MCF 10A (cell line): ENCODE results near the gene PPFIA1. TPM values are rescaled to one million over a fixed set of nuclear protein-coding genes. Genes with fewer than 3 reads are reported as not detected.
"Not testable (repeated sequence)": the region's sequence is repeated elsewhere in the genome, so short reads cannot be mapped to it uniquely, and the experiment has no call there.

Experiments used
- BruUV-seq: library from RNA; stranded (reverse); fragments of 400-500 nt; replicated peaks from 2 replicates; lab custom pipeline; 2021; lab: Mats Ljungman, UMichigan
- CTCF ChIA-PET: fragments of 300-600 bp; sonication (Branson Sonifier 250); formaldehyde crosslinking; extraction: SDS; loops from one replicate; lab custom pipeline; 2021; ENCODE audit warnings: antibody characterized with exemption, inconsistent platforms; lab: Yijun Ruan, JAX
- POLR2A ChIA-PET: fragments of 300-600, 350-650 bp; sonication (Branson Sonifier 250); formaldehyde crosslinking; extraction: SDS; loops from one replicate; lab custom pipeline; 2020; ENCODE audit warnings: antibody characterized with exemption, inconsistent platforms; lab: Yijun Ruan, JAX
- DNase-seq: peaks from one replicate; pipeline ENCODE4 v3.0.0-alpha.2; 2018; ENCODE audit not compliant: unreplicated experiment
- H3K27ac Mint-ChIP-seq: one replicate; pipeline ENCODE4 v1.8.0; 2022; ENCODE audit warnings: mild to moderate bottlenecking, low read depth, mixed read lengths; ENCODE audit not compliant: unreplicated experiment
- H3K27me3 Mint-ChIP-seq: one replicate; pipeline ENCODE4 v1.8.0; 2022; ENCODE audit warnings: mixed read lengths; ENCODE audit not compliant: insufficient read depth, unreplicated experiment
- H3K36me3 Mint-ChIP-seq: one replicate; pipeline ENCODE4 v1.8.0; 2022; ENCODE audit warnings: mild to moderate bottlenecking, moderate library complexity, mixed read lengths; ENCODE audit not compliant: insufficient read depth, unreplicated experiment
- H3K4me1 Mint-ChIP-seq: one replicate; pipeline ENCODE4 v1.8.0; 2022; ENCODE audit warnings: mixed read lengths; ENCODE audit not compliant: insufficient read depth, unreplicated experiment
- H3K4me3 Mint-ChIP-seq: one replicate; pipeline ENCODE4 v1.8.0; 2022; ENCODE audit warnings: mild to moderate bottlenecking, moderate library complexity, mixed read lengths; ENCODE audit not compliant: unreplicated experiment
- H3K9me3 Mint-ChIP-seq: one replicate; pipeline ENCODE4 v1.8.0; 2022; ENCODE audit warnings: mixed read lengths; ENCODE audit not compliant: unreplicated experiment
- CTCF ChIP-seq: fragments of 200-600 bp; IDR thresholded peaks from one replicate; pipeline ENCODE4 v1.8.0; 2022; ENCODE audit warnings: antibody characterized with exemption, mild to moderate bottlenecking; ENCODE audit not compliant: unreplicated experiment
- intact Hi-C: fragments of 100-400 bp; cut with micrococcal nuclease; formaldehyde crosslinking; loops from 2 replicates; pipeline ENCODE4 v1.14.1; 2022
- total RNA-seq: library from RNA; stranded (reverse); gene quantifications from 2 replicates; pipeline ENCODE4 v1.2.3, GENCODE V29; 2022

The PPFIA1 gene
- total RNA-seq, 1 experiment from 2014 or later, result 78.8 TPM

- Mint-ChIP-seq H3K27ac (peak overlapping the region; percentile 7), H3K9me3 (no peaks in the 10 kb centered on the region), H3K36me3 (no peaks in the 10 kb centered on the region), H3K4me3 (no peak overlapping the region), H3K4me1 (peaks cover 15% of the 10 kb centered on the region), H3K27me3 (no peaks in the 10 kb centered on the region)
- POLR2A ChIA-PET, result interaction anchor here (1.1 kb wide), 1 partner anchor 22 kb away, joined by 4 read pairs; no protein-coding TSS in a partner anchor
- no peak for TF ChIP-seq CTCF
- no TSS peak for BruUV-seq
- CTCF ChIA-PET, result interaction anchor here (0.7 kb wide), 2 partner anchors 82 to 437 kb away, joined by 3 to 4 read pairs; no protein-coding TSS in a partner anchor
- intact Hi-C loops, result no loop called here
- peak; percentile 62 for DNase-seq
Measured at GRCh38 chr11:70255477-70256116, 14.9 kb upstream of the PPFIA1 start.

GRCh38 chr11:70259077-70259476 lies 11.4 kb upstream of the PPFIA1 start:
- H3K27me3 Mint-ChIP-seq, CTCF ChIA-PET, H3K4me3 Mint-ChIP-seq, H3K36me3 Mint-ChIP-seq, H3K4me1 Mint-ChIP-seq, H3K27ac Mint-ChIP-seq, intact Hi-C loops, H3K9me3 Mint-ChIP-seq, BruUV-seq: not testable (repeated sequence)
- peak; percentile 38 for DNase-seq
- POLR2A ChIA-PET, result interaction anchor here (0.7 kb wide), 1 partner anchor 11 kb away, joined by 3 read pairs; no protein-coding TSS in a partner anchor

- Mint-ChIP-seq H3K27me3 (no peaks in the 10 kb centered on the region), H3K27ac (no peak overlapping the region), H3K36me3 (no peaks in the 10 kb centered on the region), H3K9me3 (no peaks in the 10 kb centered on the region), H3K4me1 (no peaks in the 10 kb centered on the region), H3K4me3 (no peak overlapping the region)
- intact Hi-C loops, result no loop called here
- CTCF ChIA-PET, result no interaction called here
- POLR2A ChIA-PET, result no interaction called here
- no peak for TF ChIP-seq CTCF
- no TSS peak for BruUV-seq
- no peak for DNase-seq
Measured at GRCh38 chr11:70262951-70263350, 7.5 kb upstream of the PPFIA1 start.

- H3K27me3 Mint-ChIP-seq, result no peaks in the 10 kb centered on the region
- H3K4me1 Mint-ChIP-seq, result no peaks in the 10 kb centered on the region
- intact Hi-C loops, result no loop called here
- H3K27ac Mint-ChIP-seq, result no peak overlapping the region
- H3K9me3 Mint-ChIP-seq, result no peaks in the 10 kb centered on the region
- TF ChIP-seq CTCF, result no peak
- H3K36me3 Mint-ChIP-seq, result no peaks in the 10 kb centered on the region
- ChIA-PET POLR2A (interaction anchor here (0.9 kb wide), 1 partner anchor 59 kb away, joined by 3 read pairs; no protein-coding TSS in a partner anchor), CTCF (no interaction called here)
- no TSS peak for BruUV-seq
- DNase-seq, result no peak
- no peak overlapping the region for H3K4me3 Mint-ChIP-seq
Measured at GRCh38 chr11:70263363-70263762, 7.1 kb upstream of the PPFIA1 start.
